Activated CD4-positive, alpha-beta T cell treated with anti-CD3 and anti-CD28 coated beads, Interleukin-2, amount 10 ng/mL, durations not matched to agents 7 days and 5 days (primary cell): ENCODE results near the gene TBC1D9B. TPM values are rescaled to one million over a fixed set of nuclear protein-coding genes. Genes with fewer than 3 reads are reported as not detected.

Source experiments
- CTCF ChIA-PET: fragments of 350-600 bp; sonication (Branson Sonifier 250); formaldehyde crosslinking; loops from one replicate; lab custom pipeline; 2021; ENCODE audit warnings: antibody characterized with exemption; lab: Charles Lee
- POLR2A ChIA-PET: fragments of 350-600 bp; sonication (Branson Sonifier 250); formaldehyde crosslinking; loops from one replicate; lab custom pipeline; 2021; ENCODE audit warnings: antibody characterized with exemption; lab: Charles Lee
- DNase-seq: peaks from one replicate; pipeline ENCODE4 v3.0.0-alpha.2; 2020
- H3K27ac Mint-ChIP-seq: one replicate; pipeline ENCODE4 v1.8.0; 2021; ENCODE audit warnings: mild to moderate bottlenecking, moderate library complexity, mixed read lengths
- H3K27me3 Mint-ChIP-seq: one replicate; pipeline ENCODE4 v1.8.0; 2021; ENCODE audit warnings: mixed read lengths
- H3K36me3 Mint-ChIP-seq: one replicate; pipeline ENCODE4 v1.8.0; 2021; ENCODE audit warnings: low read depth, mixed read lengths
- H3K4me1 Mint-ChIP-seq: one replicate; pipeline ENCODE4 v1.8.0; 2021; ENCODE audit warnings: mixed read lengths
- H3K4me3 Mint-ChIP-seq: one replicate; pipeline ENCODE4 v1.8.0; 2021; ENCODE audit warnings: mild to moderate bottlenecking, moderate library complexity, mixed read lengths
- H3K9me3 Mint-ChIP-seq: one replicate; pipeline ENCODE4 v1.8.0; 2021; ENCODE audit warnings: mixed read lengths
- total RNA-seq, 2 experiments: library from RNA; stranded (reverse); gene quantifications; one replicate each; pipeline ENCODE4 v1.2.3, GENCODE V29; 2021

The TBC1D9B gene
- total RNA-seq, 2 experiments from 2014 or later = 86.4 to 92.9 TPM

DNA sequence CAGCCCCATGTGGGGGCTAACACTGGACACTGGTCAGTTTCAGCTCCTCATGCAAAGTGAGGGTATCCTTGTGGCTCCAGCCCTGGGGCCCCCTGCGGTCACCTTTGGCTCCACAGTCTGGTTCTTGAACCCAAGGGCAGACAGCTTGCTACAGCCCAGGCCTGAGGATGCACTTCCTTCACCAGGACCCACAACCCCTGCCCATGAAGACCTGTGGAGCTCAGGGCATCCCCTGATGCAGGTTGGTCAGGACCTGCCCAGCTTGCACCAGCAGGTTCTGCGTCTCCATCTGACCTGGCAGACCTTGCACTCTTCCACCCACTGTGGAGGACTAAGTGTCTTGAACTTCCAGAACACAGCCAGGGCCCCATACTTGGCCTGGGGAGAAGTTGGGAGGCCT is 45.4 kb downstream of the TBC1D9B start:
- Mint-ChIP-seq H3K4me1 (peaks cover 15% of the 10 kb centered on the region), H3K27me3 (no peaks in the 10 kb centered on the region), H3K9me3 (no peaks in the 10 kb centered on the region), H3K27ac (peak overlapping the region; percentile 13), H3K36me3 (peaks cover 18% of the 10 kb centered on the region), H3K4me3 (no peak overlapping the region)
- POLR2A ChIA-PET = no interaction called here
- CTCF ChIA-PET = interaction anchor here (1.1 kb wide), 1 partner anchor 11 kb away, joined by 4 read pairs; no protein-coding TSS in a partner anchor
- no peak for DNase-seq

DNA sequence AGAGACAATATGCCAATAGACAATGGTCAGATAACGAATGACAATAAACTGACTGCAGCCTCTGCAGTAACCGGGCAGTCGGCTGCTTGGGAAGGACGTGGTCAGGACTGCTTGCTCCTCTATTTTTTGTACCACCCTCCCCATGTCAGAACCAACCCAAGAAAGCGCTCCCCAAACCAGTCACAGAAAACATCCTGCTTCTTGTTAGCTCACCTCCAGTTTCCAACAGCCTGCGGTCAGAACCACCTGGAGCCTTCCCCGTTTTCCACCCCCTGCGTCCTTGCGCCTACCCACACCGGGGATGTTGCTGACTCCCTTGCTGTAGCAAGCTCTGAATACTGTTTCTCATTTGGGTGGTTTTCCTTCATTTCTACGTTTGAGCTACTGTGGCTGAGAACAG is 47.4 kb downstream of the TBC1D9B start:
- Mint-ChIP-seq H3K4me1 (peaks cover 17% of the 10 kb centered on the region), H3K9me3 (no peaks in the 10 kb centered on the region), H3K4me3 (peak overlapping the region; percentile 57), H3K36me3 (peaks cover 15% of the 10 kb centered on the region), H3K27me3 (no peaks in the 10 kb centered on the region), H3K27ac (no peak overlapping the region)
- CTCF ChIA-PET = no interaction called here
- POLR2A ChIA-PET = no interaction called here
- no peak for DNase-seq

DNA sequence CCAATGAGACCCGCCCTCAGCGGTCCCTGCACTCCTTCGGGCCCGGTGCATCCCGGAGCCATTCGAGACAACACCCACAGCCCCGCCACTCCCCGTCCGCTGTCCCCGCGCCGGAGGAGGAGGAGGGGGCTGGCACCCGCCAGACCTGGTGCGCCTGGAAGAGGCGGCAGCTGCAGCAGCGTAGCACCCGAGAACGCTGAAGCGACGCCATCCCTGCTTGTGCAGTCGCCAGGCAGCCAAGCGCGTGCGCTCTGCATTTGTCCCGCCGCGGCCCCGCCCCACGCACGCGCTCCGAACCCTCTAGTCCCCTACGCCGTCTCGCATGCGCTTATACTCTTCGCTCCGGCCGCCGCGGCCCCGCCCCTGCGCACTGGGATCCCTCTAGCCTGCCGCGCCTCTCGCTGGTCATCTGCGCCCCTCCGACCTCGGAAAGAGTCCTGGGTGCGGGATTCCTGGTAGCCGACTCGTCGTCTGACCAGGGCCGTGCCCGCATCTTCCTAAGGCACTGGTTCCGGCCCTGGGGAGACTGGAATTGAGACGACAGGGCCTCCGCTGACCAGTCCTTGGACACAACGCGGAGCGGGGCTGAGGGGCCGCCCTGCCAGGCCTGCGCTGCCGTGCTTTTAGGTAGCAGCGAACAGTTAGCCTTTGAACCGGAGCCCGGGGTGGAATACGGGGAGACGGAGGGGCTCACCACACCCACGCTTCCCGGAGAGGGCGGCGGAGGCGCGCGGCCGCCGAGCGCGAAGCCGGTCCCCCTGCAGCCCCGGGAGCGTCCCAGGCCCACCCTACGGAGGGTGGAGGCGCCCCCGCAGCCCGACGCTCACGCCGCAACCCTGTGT is 48.9 kb downstream of the TBC1D9B start, which contains the start of gene MRNIP:
MRNIP (minus strand) TSS at position 232 of the 842 bp plus-strand sequence; CDS start at position 211, 21 bp downstream.
- ChIA-PET POLR2A (no interaction called here), CTCF (no interaction called here)
- peak; percentile 91 for DNase-seq
- Mint-ChIP-seq H3K27me3 (no peaks in the 10 kb centered on the region), H3K27ac (peak within 1 kb of the TSS; percentile 91), H3K4me1 (peaks cover 17% of the 10 kb centered on the region), H3K36me3 (peaks cover 9% of the 10 kb centered on the region), H3K9me3 (no peaks in the 10 kb centered on the region), H3K4me3 (peak within 1 kb of the TSS; percentile 89)

DNA sequence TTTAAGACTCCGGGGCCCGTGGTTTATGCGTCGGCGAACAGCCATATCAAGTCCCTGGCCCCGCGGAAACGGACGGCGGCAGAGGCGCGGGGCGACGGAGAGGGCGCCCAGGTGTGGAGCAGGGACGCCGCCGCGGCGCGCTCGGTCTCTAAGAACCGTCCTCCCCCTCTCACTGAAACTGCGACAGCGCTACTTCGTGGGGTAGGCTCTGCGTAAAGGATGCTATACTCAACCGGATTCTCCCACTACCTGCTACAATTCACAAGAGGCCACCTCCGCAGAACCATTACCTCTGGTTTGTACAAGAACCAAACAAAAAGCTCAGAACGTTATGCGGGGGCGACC is 49.5 kb downstream of the TBC1D9B start:
- CTCF ChIA-PET = no interaction called here
- Mint-ChIP-seq H3K27ac (peak overlapping the region; percentile 91), H3K36me3 (peaks cover 8% of the 10 kb centered on the region), H3K4me3 (peak overlapping the region; percentile 89), H3K27me3 (no peaks in the 10 kb centered on the region), H3K4me1 (peaks cover 17% of the 10 kb centered on the region), H3K9me3 (no peaks in the 10 kb centered on the region)
- DNase-seq = peak; percentile 47
- POLR2A ChIA-PET = no interaction called here

DNA sequence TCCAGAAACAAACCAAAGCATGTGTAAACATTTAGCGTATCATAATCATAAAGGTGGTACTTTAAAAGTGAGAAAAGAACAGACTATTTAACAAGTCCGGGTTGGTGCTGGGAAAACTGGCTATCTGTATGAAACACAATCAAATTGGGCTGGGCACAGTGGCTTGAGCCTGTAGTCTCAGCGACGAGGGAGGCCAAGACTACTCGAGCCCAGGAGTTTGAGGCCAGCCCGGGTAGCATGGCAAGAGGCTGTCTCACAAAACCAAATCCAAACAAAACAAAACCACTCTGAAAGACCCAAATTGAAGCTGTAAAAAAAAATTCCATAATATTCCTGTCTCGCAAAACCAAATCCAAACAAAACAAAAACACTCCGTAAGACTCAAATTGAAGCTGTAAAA is 53.3 kb downstream of the TBC1D9B start:
- Mint-ChIP-seq H3K4me1 (peaks cover 12% of the 10 kb centered on the region), H3K9me3 (no peaks in the 10 kb centered on the region), H3K27me3 (no peaks in the 10 kb centered on the region), H3K36me3 (peaks cover 2% of the 10 kb centered on the region), H3K27ac (no peak overlapping the region), H3K4me3 (no peak overlapping the region)
- ChIA-PET CTCF (no interaction called here), POLR2A (no interaction called here)
- no peak for DNase-seq

DNA sequence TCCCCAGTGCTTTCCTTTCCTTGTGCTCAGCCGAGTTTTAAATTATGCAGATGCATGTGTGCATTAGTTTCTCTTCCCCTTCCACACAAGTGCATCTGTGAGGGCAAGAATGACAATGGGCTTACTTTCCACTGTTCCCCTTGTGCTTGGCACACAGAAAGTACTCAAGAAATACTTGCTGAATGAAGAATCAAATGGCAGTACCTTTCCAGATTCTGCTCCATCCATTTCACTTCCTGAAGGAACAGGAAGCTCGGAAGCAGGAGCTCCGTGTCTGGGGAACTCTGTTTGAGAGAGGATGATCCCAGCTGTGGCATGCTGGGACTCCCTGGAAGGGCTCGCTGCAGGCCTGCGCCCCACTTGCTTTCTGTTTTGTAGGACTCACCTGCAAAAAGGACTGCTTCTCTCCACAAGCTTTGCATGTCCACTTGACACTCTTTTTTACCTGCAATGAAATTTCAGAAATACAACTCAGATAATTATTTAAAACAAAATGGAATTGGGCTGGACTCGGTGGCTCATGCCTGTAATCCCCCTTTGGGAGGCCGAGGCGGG is 54.6 kb downstream of the TBC1D9B start:
- Mint-ChIP-seq H3K4me3 (no peak overlapping the region), H3K27me3 (no peaks in the 10 kb centered on the region), H3K9me3 (no peaks in the 10 kb centered on the region), H3K36me3 (peaks cover 2% of the 10 kb centered on the region), H3K27ac (no peak overlapping the region), H3K4me1 (peaks cover 9% of the 10 kb centered on the region)
- no peak for DNase-seq
- ChIA-PET POLR2A (no interaction called here), CTCF (no interaction called here)

DNA sequence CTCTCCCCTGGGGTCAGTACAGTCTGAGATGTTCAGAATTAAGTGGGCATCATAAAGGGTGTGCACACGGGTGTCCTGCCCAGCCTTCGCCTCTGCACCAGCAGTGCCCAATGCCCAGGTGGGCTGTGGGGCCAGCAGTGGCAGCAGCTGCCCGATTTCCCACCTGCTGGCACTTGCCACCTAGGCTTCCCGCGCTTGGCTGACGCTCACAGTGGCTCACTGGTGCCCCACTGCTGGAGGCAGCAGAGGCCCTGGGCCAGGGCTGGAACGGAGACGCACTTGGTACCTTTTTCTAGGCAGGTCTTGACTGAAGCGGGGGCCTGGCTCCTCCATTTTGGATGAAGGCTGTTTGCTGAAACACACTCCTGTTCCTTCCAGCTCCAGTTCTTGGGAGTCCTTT is 66.1 kb downstream of the TBC1D9B start:
- peaks cover 8% of the 10 kb centered on the region for H3K4me1 Mint-ChIP-seq
- H3K27me3 Mint-ChIP-seq = no peaks in the 10 kb centered on the region
- no peak overlapping the region for H3K4me3 Mint-ChIP-seq
- ChIA-PET POLR2A (no interaction called here), CTCF (no interaction called here)
- H3K36me3 Mint-ChIP-seq = peaks cover 33% of the 10 kb centered on the region
- no peak overlapping the region for H3K27ac Mint-ChIP-seq
- DNase-seq = no peak
- peaks cover 3% of the 10 kb centered on the region for H3K9me3 Mint-ChIP-seq

DNA sequence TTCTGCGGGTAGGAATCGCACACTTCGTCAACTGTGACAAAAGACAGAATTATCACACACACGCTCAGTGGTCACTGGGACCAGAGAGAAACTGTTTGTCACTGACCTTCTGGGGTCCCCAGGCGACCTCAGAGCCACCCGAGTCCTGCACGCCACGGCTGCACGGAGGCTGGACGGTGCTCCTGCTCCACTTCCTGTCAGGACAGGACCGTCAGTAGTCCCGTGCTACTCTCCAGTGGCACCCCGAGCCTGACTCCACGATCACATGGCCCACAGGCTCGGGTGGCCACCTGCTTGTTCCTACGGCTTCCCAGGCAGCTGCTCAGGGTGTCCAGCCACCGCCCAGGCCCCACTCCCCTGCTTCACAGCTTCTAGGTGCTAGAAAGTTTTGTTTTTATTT is 66.9 kb downstream of the TBC1D9B start:
- peaks cover 16% of the 10 kb centered on the region for H3K4me1 Mint-ChIP-seq
- ChIA-PET CTCF (no interaction called here), POLR2A (no interaction called here)
- no peak overlapping the region for H3K4me3 Mint-ChIP-seq
- H3K27ac Mint-ChIP-seq = no peak overlapping the region
- H3K36me3 Mint-ChIP-seq = peaks cover 33% of the 10 kb centered on the region
- H3K9me3 Mint-ChIP-seq = peaks cover 3% of the 10 kb centered on the region
- no peaks in the 10 kb centered on the region for H3K27me3 Mint-ChIP-seq
- no peak for DNase-seq

DNA sequence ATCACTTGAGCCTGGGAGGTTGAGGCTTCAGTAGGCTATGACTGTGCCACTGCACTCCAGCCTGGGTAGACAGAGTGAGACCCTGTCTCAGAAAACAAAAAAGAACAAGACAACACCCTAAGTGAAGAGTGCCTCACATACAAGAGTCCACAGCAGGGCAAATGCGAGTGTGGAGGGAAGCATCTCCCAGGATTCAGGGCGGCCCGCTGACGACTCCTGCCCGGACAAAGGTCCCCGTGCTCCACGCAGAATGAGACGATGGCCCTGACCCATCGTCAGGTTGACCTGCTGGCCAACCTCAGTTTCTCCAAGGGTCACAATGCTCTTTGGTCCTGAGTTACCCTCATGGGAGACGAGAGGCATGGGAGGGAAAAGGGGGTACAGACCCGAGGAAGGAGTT is 67.4 kb downstream of the TBC1D9B start:
- Mint-ChIP-seq H3K27me3 (no peaks in the 10 kb centered on the region), H3K27ac (no peak overlapping the region), H3K9me3 (peaks cover 5% of the 10 kb centered on the region), H3K36me3 (peaks cover 34% of the 10 kb centered on the region), H3K4me3 (no peak overlapping the region), H3K4me1 (peaks cover 19% of the 10 kb centered on the region)
- ChIA-PET POLR2A (no interaction called here), CTCF (interaction anchor here (0.6 kb wide), 1 partner anchor 85 kb away, joined by 4 read pairs; no protein-coding TSS in a partner anchor)
- DNase-seq = no peak

DNA sequence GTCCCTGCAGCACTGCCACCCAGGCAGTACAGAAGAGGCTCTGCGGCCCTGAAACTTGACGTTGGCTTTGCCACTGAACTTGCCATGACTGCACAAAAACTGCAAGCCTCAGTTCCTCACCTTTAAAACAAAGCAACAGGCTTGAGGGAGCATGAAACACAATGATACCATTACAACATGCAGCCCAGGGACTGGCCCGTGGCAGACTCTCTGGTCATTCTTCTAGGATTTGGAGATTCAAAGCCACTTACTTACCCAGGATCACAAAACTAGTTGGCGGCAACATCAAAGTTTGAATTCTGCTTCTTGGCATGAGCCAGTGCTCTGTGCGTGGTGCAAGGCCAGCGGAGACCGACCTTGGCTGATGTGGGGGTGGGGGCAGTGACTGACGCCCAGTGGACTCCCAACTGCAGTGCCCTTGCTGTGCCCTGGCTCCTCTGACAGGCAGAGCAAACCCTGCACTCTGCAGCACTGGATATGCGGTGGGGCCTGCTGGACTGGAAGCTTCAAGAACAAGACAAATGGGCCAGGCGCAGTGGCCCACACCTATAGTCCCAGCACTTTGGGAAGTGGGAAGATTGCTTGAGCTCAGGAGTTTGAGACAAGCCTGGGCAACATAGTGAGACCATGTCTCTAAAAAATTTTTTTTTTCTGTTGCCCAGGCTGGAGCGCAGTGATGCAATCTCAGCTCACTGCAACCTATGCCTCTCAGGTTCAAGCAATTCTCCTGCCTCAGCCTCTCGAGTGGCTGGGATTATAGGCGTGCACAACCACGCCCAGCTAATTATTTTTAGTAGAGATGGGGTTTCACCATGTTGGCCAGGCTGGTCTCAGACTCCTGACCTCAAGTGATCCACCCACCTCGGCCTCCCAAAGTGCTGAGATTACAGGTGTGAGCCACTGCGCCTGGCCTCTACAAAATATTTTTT is 68.1 kb downstream of the TBC1D9B start:
- POLR2A ChIA-PET = no interaction called here
- Mint-ChIP-seq H3K9me3 (peaks cover 2% of the 10 kb centered on the region), H3K36me3 (peaks cover 31% of the 10 kb centered on the region), H3K4me1 (peaks cover 19% of the 10 kb centered on the region), H3K27ac (no peak overlapping the region), H3K27me3 (no peaks in the 10 kb centered on the region), H3K4me3 (no peak overlapping the region)
- CTCF ChIA-PET = interaction anchor here (0.6 kb wide), 1 partner anchor 84 kb away, joined by 4 read pairs; no protein-coding TSS in a partner anchor
- no peak for DNase-seq

DNA sequence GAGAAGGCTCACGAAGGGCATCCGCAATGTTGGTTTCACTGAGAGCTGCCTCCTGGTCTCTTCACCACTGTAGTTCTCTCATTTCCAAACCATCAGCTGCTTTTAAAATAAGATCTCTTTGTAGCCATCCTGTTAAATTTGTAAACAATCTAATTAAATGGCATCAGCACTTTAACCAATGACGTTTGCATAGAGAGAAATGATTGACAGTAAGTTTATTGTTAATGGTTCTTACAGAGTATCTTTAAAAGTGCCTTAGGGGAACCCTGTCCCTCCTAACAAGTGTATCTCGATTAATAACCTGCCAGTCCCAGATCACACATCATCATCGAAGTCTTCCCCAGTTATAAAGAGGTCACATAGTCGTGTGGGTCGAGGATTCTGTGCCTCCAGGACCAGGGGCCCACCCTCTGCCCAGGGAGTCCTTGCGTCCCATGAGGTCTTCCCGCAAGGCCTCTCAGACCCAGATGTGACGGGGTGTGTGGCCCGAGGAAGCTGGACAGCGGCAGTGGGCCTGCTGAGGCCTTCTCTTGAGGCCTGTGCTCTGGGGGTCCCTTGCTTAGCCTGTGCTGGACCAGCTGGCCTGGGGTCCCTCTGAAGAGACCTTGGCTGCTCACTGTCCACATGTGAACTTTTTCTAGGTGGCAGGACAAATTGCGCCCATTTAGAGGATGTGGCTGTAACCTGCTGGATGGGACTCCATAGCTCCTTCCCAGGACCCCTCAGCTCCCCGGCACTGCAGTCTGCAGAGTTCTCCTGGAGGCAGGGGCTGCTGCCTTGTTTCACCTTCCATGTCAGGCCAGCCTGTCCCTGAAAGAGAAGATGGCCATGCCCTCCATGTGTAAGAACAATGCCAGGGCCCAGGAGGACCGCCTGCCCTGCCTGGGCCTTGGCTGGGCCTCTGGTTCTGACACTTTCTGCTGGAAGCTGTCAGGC is 70.4 kb downstream of the TBC1D9B start:
- ChIA-PET CTCF (interaction anchor here (0.6 to 1.5 kb wide), 4 partner anchors 24 to 74 kb away, joined by 3 to 4 read pairs (median 4); no protein-coding TSS in a partner anchor), POLR2A (interaction anchor here (1.5 kb wide), 1 partner anchor 17 kb away, joined by 5 read pairs; the partner anchor contains the start of gene SQSTM1)
- Mint-ChIP-seq H3K27ac (peak overlapping the region; percentile 89), H3K9me3 (peaks cover 2% of the 10 kb centered on the region), H3K4me1 (peaks cover 19% of the 10 kb centered on the region), H3K4me3 (peak overlapping the region; percentile 9), H3K27me3 (no peaks in the 10 kb centered on the region), H3K36me3 (peaks cover 39% of the 10 kb centered on the region)
- no peak for DNase-seq
